ENCODE data around the gene FYCO1. TPM values are rescaled to one million over a fixed set of nuclear protein-coding genes. Genes with fewer than 3 reads are reported as not detected.

Gene FYCO1
- polyA plus RNA-seq, 1 donor (not counting 4 experiments of a cell fraction or from before 2014, with no cell fraction given), result 6.1 TPM

- Histone ChIP-seq H4K20me1 (ENCODE audit: control insufficient read depth, extremely low read depth, insufficient read depth, low read length) (no peaks in the 10 kb centered on the region), H2AFZ (ENCODE audit: control insufficient read depth, low read length) (no peak overlapping the region), H3K79me2 (ENCODE audit: control insufficient read depth, insufficient read depth, low read length) (no peaks in the 10 kb centered on the region), H3K27me3 (ENCODE audit: control insufficient read depth, extremely low read depth, insufficient read depth, low read length) (no peaks in the 10 kb centered on the region), H3K9ac (ENCODE audit: control insufficient read depth, extremely low read depth, insufficient read depth, low read length) (no peak overlapping the region), H3K4me1 (ENCODE audit: control insufficient read depth, extremely low read depth, insufficient read depth, low read length) (no peaks in the 10 kb centered on the region), H3K27ac (ENCODE audit: control insufficient read depth, insufficient read depth, low read length) (no peak overlapping the region), H3K4me3 (ENCODE audit: control insufficient read depth in 2 of 3, extremely low read depth in 1 of 3, insufficient read depth in 2 of 3, low read depth in 1 of 3, low read length in 3 of 3) (no peak overlapping the region), H3K4me2 (ENCODE audit: control insufficient read depth, extremely low read depth, insufficient read depth, low read depth, low read length) (no peak overlapping the region), H3K36me3 (ENCODE audit: control insufficient read depth in 2 of 2, extremely low read depth in 1 of 2, insufficient read depth in 2 of 2, low read length in 2 of 2) (peaks cover 0 to 3% of the 10 kb centered on the region in 2 experiments), H3K9me1 (ENCODE audit: control insufficient read depth, extremely low read depth, insufficient read depth, low read length) (no peaks in the 10 kb centered on the region), H3K9me3 (ENCODE audit: control insufficient read depth, low read depth, low read length) (peaks cover 4% of the 10 kb centered on the region)
- dilution Hi-C loops (cut with MboI; ENCODE audit: extremely low pct_ligation_motif_present, low sequenced_read_pairs), result no loop called here
- no peak for TF ChIP-seq EZH2 (IDR thresholded peaks at IDR 0.05; ENCODE audit: low read length)
- TF ChIP-seq CTCF (optimal IDR thresholded peaks at IDR 0.05 in 1 of 3, IDR thresholded peaks at IDR 0.05 in 1 of 3, conservative IDR thresholded peaks at IDR 0.05 in 1 of 3; ENCODE audit: extremely low read depth in 1 of 3, insufficient read depth in 2 of 3, low read length in 3 of 3), result no peak
- no peak for FAIRE-seq
- no peak for DNase-seq (ENCODE audit: low read depth, low spot score)
Measured at GRCh38 chr3:45937206-45938042, 58.2 kb downstream of the FYCO1 start.

DNA sequence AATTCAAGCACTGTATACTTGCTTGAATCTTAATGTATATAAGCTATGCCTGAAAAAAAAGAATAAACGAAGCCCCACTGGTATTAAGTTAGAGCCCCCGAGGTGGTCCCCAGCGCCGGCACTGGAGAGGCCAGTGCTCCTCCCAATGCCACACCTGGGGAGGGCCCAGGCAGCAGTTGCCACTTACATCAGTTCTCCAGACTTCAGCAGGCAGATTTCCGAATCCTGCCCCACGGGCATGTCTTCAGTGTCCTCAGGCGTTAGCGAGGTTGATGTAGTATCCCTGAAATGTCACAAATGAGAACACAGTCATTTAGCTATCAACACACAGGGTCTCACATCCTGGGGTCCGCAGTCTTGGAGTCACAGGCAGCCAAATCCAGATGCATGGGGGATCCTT is 59.4 kb downstream of the FYCO1 start:
- H3K4me3 ChIP-seq (ENCODE audit: control insufficient read depth in 2 of 3, extremely low read depth in 1 of 3, insufficient read depth in 2 of 3, low read depth in 1 of 3, low read length in 3 of 3), result no peak overlapping the region
- no peak for TF ChIP-seq CTCF (optimal IDR thresholded peaks at IDR 0.05 in 1 of 3, IDR thresholded peaks at IDR 0.05 in 1 of 3, conservative IDR thresholded peaks at IDR 0.05 in 1 of 3; ENCODE audit: extremely low read depth in 1 of 3, insufficient read depth in 2 of 3, low read length in 3 of 3)
- no peak for TF ChIP-seq EZH2 (IDR thresholded peaks at IDR 0.05; ENCODE audit: low read length)
- no peak overlapping the region for H2AFZ ChIP-seq (ENCODE audit: control insufficient read depth, low read length)
- H3K4me2 ChIP-seq (ENCODE audit: control insufficient read depth, extremely low read depth, insufficient read depth, low read depth, low read length), result no peak overlapping the region
- H4K20me1 ChIP-seq (ENCODE audit: control insufficient read depth, extremely low read depth, insufficient read depth, low read length), result no peaks in the 10 kb centered on the region
- no peaks in the 10 kb centered on the region for H3K4me1 ChIP-seq (ENCODE audit: control insufficient read depth, extremely low read depth, insufficient read depth, low read length)
- no peak overlapping the region for H3K27ac ChIP-seq (ENCODE audit: control insufficient read depth, insufficient read depth, low read length)
- dilution Hi-C loops (cut with MboI; ENCODE audit: extremely low pct_ligation_motif_present, low sequenced_read_pairs), result no loop called here
- peaks cover 0 to 6% of the 10 kb centered on the region in 2 experiments for H3K36me3 ChIP-seq (ENCODE audit: control insufficient read depth in 2 of 2, extremely low read depth in 1 of 2, insufficient read depth in 2 of 2, low read length in 2 of 2)
- DNase-seq (ENCODE audit: low read depth, low spot score) (no peak), FAIRE-seq (no peak)
- H3K9me1 ChIP-seq (ENCODE audit: control insufficient read depth, extremely low read depth, insufficient read depth, low read length), result no peaks in the 10 kb centered on the region
- no peak overlapping the region for H3K9ac ChIP-seq (ENCODE audit: control insufficient read depth, extremely low read depth, insufficient read depth, low read length)
- H3K79me2 ChIP-seq (ENCODE audit: control insufficient read depth, insufficient read depth, low read length), result no peaks in the 10 kb centered on the region
- H3K27me3 ChIP-seq (ENCODE audit: control insufficient read depth, extremely low read depth, insufficient read depth, low read length), result no peaks in the 10 kb centered on the region
- peaks cover 4% of the 10 kb centered on the region for H3K9me3 ChIP-seq (ENCODE audit: control insufficient read depth, low read depth, low read length)
